ENCODE results near the gene WASL. TPM values are rescaled to one million over a fixed set of nuclear protein-coding genes. Genes with fewer than 3 reads are reported as not detected.

Gene WASL
- total and polyA plus RNA-seq, 2 of the 13 experiments (the other 11 are each of a cell fraction or from before 2014, with no cell fraction given) = 7.9 to 12.8 TPM

DNA sequence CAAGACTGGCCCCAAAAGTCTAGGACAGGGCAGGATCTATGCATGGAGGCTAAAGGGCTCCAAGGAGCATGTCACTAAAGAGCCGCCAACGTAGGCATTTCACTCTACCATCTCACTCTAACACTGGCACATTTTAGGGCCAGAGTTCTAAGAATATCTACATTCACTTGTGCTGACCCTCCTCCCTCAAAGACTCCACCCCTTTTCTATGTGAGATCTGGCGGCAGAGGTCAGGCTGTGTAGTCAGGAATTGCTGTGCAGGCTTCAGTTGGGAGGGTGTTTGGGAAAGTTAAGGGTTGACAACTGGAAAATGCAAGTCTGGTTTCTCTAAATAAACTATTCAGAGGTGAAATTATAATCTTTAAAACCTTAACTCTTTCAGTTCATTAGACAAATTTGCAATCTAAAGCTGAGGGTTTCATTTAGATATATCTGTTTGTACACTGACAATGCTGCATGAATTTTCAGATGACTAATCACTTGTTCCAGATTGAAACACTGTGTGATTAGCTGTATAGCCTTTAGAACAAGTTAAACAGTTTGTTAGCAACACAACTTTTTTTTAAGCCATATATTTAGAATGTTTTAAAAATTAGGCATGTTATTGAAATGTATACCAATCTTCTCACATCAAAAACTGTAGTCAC is 74.9 kb downstream of the WASL start (continued):
- TF ChIP-seq, protein P1, sequence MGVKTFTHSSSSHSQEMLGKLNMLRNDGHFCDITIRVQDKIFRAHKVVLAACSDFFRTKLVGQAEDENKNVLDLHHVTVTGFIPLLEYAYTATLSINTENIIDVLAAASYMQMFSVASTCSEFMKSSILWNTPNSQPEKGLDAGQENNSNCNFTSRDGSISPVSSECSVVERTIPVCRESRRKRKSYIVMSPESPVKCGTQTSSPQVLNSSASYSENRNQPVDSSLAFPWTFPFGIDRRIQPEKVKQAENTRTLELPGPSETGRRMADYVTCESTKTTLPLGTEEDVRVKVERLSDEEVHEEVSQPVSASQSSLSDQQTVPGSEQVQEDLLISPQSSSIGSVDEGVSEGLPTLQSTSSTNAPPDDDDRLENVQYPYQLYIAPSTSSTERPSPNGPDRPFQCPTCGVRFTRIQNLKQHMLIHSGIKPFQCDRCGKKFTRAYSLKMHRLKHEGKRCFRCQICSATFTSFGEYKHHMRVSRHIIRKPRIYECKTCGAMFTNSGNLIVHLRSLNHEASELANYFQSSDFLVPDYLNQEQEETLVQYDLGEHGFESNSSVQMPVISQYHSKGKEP (CRISPR knock-in tag; IDR thresholded peaks at IDR 0.05) = no peak
- no peak for TF ChIP-seq DR1 (CRISPR knock-in tag; IDR thresholded peaks at IDR 0.05)
- no peak for TF ChIP-seq ZHX2 (IDR thresholded peaks at IDR 0.05; ENCODE audit: low read depth)
- TF ChIP-seq ZHX2 (CRISPR knock-in tag; IDR thresholded peaks at IDR 0.05; ENCODE audit: borderline replicate concordance) = no peak
